IPS DF 19.7 (cell line): ENCODE results near the gene BOD1L1.

Source experiments
- DNase-seq: peaks from one replicate; pipeline ENCODE4 v3.0.0-alpha.2; 2013; ENCODE audit warnings: low read depth, low spot score

Gene BOD1L1

DNA sequence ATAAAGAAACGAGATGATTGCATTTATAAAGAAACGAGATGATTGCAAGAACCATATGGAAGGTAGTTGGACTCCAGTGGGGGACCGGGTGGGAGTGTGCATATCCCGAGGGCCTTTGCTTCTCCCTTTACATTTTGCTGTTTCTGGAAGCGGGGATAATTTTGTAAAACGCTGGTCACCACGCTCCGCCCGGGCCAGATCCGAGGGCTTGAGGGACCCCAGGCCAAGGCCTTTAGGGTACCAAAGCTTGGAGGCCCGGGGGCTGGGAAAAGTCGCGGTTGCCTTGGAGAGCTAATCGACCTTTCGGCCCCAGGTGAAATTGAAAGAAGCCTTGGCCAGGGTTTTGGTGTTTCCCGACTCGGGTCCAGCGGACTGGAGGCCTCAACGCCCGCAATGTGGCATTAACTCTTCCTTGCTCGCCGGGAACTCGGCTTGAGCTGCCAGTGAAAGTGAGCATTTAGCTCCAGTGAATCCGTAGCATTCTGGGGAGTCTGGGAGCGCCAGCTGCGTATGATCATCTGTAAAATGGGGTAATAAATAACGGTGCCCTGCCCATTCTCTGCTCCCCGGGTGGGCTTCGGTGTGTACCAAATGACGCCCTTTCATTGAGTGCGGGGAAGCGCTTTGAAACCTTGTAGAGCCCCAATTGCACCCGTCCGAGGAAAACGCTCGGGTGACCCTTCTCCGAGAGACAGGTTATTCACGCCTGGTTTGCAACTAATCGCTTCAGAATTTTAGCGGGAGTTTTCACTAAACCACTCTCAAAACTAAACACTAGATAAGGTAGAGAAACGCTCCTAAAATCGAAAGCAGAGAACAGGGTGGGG, 87.7 kb downstream of the BOD1L1 start:
- DNase-seq = no peak

DNA sequence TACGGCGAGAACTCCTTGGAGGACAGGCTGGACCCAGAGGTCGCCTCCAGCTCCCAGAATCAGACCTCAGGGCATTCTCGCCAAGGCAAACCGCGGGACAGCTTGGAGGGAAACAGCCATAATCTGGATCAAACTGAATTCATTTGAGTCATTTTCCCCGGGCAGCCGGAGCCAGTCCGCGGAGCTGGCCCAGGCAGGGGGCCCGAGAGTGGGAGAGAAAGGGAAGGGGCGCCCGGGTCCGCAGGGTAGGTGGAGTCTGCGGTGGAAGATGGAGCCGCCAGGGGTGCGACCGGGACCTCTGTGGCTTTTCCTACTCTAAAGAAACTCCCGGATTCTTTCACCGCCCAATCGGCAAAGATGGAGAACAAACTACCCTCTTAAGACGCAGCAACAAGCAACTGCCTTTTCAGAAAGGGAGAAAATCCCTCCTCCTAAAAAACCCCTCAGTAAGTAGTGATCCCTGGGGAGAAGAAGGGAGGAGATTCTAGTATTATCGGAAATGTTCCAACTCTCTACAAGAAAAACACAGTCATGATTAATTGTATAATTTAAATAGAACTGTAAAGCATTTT, 88.4 kb downstream of the BOD1L1 start:
- DNase-seq = no peak

DNA sequence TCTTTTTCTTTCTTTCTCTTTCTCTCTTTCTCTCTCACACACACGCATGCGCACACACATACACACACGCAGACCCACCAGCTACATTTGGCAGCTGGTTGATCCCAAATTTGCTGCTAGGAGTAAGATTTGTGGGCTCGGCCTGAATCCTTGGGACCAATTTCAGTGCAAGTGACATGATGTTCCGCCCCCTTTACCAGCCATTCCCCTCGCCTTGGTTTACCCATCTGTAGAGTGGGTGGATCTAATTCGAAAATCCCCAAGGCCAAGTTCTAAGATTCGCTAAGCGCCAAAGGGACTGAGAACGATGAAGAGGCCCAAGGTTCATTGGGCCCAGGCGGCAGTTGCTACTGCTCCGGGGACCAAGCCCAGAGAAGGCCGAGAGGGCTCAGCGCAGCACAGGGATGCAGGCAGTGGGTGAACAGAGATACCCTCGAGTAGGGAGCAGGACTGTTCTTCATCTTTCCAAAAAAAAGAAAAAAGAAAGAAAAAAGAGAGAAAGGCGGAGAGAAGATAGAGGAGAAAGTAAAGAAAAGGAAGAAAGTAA, 89.0 kb downstream of the BOD1L1 start:
- DNase-seq = no peak

DNA sequence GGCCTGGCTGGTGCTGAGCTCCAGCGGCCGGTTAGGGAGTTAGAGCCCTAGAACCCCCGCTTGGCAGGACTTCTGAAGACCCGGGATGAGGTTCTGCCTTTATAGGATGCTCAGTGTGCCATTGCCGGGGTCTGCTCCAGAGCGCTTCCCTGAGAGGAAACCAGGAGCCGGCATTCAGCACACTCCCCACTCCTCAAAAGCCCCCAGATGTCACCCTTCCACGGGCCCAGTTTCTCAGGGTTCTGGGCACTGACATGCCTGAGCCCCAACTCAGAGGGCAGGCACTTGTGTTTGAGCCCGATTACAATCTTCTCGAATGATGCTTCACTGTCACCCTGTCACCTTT, 89.7 kb downstream of the BOD1L1 start:
- DNase-seq = no peak

DNA sequence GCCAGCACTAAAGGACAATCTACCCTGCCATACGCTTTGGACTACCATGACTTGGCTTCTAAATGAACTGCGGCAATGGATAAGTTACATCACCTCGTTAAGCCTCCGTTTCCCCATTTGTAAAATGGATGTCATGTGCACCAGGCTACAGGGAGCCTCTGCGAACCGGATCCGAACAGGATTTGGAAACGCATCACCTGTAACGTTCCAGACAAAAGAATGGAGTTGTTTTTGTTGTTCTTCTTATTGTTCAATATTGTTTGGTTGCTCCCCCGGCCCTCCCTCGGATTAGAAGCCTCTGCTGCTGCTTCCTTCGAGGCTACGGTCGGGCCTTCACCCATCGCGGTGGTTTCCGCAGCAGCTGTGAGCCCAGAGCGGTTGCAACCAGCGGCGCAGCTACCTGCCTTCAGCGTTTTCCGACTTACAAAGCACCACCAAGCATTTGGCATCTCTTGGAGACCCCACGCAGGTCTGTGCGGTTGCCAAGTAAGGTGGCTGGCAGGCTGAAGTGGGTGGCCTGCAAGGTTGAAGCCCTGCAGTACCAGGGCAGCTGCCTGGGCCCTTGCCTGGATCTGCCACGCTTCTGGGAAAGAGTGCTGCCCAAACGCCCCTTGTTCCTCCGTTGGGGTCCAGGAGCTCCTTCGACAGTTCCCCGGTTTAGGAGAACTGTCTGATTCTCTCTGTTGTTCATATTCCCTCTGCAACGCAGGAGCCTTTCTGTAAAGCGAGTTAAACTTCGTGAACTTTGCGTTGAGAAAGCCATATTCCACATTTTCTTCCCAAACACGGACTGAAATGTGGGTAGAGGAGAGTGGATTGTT, 90.3 kb downstream of the BOD1L1 start:
- no peak for DNase-seq

DNA sequence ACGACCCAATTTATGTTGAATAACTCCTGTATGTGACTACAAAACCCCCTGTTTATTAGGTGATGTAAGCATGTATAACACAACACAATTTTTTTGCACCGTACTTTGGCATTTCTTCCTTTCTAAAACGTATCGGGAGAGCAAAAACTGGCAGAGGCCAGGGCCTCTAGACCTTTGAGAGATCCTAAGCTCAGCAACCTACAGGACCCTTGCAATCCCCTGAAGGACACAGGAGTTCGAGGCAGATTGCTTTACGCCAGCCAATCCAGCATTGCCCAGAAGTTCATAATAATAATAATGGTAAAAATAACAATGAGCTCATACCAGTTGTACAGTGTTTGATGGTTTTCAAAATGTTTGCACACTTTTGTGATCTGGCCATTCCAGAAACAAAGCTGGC, 90.9 kb downstream of the BOD1L1 start:
- DNase-seq = no peak

DNA sequence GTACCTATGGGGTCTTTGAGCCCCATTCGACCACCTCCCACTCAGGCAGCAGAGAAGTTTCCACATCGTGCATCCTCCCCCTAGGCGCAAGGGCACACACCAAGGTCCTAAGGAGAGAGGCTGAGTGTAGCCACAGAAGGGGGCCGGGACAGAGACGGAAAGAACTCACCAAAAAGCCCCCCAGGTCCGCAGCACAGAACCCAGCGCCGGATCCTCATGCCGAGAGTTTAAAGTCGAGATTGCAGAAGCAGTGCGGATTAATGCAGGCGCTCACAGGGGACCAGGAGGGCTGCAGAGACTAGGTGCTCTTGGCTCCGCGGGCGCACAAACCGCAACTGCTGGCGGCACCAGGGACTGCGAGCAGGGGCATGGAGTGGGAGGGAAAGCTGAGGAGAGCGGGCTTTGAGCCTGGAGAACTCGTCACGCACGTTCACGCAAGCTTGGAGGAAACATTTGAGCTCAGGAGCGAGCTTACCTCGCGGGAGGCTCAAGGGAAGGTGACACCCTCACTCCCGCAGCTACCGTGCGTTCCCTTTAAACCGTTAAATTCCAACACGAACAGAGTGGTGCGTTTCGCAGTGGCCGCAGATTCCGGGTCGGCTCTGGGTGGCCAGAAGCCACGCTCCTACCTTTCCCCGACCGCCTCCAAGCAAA, 91.7 kb downstream of the BOD1L1 start:
- DNase-seq = no peak

DNA sequence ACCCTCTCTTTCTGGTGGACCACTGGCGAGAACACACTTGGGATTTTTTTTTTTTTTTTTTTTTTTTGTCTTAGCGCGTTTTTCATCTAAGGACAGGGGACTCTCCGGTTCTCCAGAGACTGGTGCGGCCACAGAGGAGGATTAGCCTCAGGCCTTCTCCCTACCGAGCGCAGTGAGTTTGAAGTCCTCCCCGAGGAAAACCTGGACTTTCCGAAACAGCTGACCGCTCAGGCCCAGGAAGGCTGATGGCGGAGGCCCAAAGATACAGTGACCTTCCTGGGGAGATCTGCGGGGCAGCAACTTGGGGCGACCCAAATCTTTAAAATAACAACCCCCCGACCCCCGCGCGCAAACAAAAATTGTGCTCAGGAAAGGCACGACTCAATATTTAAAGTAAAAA, 92.4 kb downstream of the BOD1L1 start:
- DNase-seq = no peak

DNA sequence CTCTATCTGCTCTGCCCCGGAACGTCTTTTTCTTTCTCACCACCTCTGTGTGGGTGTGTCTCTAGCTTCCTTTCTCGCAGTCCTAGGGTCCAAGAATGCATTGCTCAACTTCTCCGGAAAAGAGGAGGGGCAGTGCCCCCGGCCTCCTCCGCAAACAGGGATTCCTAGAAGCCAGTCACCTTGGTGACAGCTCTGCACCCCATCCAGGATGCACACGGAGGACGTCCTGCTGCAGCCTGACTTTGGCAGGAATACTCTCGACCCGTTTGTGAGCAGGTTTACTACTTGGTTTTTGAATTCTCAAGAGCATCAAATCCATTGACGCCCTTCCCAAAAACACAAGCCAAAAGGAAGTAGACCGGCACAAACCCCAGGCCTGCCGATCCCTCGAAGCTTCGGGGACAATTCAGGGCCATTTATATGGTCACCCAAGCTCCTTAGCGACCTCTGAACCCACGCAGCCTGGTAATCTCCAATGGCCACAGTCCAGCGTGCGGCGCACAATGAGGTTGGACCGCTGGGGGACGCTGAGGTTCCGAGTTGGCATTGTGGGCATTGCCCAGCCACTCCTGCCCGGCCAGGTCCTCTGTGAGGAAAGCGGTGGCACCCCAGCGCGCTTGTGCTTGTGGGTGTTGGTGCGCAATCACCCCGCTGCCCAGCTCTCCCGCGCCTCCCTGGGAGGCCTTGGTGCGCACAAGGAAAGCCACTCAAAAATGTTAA, 93.0 kb downstream of the BOD1L1 start:
- DNase-seq = no peak

DNA sequence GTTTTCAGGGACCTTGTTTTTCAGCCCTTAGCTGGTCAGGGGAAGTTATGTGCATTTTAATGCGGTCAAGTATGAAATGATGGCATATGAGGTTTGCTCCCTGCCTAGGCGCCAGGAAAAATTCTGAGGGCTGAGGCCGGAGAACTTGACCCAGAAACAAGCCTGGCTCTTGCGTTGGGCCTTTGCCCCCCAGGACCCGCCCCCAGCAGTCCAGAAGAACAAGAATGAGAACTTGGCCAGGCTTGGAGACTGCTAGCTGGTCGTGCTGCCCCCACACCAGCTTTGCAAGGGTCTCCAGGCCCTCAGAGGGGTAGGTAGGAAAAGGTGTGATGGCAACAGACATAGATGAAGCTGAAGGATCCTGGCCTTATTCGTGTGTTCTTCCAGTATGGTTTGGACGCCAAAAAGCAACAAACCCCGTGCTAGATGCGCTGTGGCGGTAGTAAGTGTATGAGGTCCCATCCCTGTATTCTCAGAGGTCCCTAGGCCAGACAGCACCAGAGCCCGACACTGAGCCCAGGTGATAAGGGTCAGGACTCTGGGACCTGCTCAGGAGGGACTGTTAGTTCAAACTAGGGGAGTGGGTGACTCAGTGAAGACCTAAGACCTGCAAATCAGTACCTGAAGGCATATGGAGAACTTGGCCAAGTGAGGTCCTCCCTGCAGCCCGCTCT, 93.7 kb downstream of the BOD1L1 start:
- DNase-seq = no peak

DNA sequence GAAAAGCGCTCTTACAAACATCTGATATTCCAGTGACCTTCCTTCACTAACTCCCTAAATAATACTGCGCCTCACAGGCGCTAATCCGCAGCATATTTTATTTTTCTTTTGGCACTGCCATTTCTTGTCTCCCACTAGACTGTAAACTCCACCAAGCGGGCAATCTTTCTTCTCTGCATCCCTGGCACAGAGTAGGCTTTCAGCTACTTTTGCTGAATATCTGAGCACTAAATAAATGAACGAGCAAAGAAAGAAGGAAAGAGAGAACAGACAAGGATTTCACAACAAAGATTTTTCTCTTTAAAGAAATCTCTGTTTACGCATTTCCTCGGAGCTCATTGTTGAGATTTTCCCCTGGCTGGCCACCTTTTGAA, 95.9 kb downstream of the BOD1L1 start:
- DNase-seq = no peak

DNA sequence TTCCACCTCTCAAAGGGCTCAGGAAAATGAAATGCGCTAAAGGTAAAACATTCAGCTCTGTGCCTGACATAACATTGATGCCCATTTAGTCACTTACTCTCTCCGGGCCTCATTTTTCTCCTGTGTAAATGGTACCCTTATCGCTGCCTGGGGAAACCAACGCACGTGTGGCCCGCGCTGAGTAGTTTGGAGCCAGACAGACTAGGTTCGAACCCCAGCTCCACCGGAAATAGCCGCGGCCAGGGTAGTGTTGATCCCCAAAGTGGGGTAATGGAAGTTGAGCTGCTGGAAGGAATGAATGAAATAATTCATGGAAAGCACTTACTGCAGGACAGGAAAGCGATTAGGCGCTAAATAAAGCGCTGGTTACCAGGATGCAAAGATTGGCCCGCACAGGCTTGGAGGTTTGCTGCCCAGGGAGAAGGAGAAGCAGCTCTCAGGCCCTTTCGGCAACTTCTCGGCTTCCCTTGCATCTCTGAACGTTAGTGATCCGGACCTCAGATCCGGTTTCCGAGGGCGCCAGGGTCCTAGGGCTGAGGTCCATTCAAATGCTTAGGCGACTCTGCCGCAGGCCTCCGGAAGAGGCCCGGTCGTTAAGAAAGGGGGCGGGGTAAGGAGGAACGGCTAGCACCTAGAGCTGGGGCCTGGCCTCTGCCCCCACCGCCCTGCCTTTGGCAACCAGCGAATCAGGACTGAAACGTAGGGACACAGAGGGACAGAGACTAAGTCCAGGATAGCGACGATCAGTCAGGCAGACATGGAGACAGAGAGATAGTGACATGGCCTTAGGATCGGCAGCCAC, 96.5 kb downstream of the BOD1L1 start:
- no peak for DNase-seq

DNA sequence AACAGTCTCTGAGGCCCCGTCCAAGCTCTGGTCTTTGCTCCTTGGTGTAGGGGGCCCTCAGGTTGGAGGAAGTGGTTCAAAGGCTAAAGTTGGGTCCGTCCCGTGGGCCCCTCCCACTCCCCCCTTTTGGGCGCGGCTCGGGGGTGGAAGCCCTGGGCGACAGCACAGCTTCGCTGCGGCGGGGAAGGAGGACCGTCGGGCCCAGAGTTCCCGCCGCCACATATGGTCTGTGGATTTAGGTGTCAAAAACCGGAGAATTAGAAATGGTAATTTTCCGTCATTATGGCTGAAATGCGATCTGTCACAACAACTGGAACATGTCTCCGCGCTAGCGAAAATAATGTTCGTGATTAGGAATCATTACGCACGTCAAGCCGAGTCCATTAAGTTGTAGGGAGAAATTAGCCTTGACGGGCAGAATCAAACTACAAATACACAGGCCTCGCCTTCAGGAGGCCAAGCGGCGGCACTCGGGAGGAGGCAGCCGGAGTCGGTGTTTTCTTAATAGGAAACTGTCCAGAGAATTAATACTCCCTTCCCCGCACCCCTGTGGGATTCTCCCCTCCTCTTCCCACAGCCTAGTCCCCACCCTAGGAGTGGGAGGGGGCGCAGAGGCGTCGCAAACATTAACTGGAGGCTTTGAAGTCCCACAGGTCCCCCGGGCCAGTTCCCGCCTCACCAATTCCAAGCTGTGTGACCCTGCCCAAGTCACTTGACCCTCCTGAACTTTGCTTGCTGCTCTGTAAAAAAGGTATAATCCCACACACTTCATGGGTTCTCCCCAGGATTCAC, 98.2 kb downstream of the BOD1L1 start:
- DNase-seq = no peak

DNA sequence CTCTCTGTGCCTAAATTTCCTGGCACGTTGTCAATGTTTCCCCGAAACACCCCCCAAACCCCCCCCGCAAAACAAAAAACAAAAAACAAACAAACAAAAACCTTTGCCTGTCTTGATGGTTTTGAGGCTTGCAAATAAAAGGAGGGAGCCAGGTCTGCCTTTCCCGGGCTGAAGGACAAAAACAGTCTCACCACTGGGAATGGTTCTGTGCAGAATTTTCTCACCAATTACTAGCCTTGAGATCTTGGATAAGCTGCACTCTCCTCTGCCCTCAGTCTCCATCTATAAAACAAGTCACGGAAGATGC, 98.8 kb downstream of the BOD1L1 start:
- DNase-seq = no peak

DNA sequence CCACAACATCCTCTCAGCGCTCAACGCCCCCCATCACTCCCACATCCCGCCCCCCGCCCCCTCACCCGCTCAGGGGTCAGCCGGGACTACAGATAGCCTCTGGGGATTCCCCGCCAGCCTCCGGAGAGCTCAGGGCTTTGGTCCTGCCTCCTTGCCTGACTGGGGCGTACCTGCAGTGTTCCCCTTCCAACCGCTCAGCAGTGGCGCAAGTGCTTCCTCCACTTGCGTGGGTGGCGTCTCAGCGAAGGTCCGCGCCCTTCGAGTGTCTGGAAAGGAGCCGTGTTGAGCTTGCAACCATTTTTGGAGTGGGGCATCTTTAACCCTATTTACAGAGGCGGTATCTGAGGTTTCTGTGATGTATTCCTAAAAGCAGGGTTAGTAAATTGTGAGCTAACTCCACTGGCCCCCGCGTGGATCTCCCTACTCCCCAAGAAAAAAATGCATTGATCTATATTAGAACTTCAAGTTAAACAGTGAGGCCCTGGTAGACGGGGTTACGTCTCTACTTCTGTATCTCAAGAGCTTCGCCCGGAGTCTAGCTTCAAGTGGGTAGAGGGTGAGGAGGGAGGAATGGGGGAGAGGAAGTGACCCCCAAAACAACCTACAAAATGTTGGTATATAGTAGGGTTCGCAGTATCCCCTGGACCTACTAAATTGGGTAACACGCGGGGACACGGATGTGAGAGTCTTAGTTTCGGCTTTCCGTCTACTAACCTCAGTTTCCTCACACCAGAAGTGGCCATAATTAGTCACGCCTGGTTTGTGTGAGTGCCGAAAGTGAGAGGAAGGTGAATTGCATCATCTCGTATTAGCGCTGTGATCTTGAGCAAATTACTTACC, 99.3 kb downstream of the BOD1L1 start:
- DNase-seq = no peak

DNA sequence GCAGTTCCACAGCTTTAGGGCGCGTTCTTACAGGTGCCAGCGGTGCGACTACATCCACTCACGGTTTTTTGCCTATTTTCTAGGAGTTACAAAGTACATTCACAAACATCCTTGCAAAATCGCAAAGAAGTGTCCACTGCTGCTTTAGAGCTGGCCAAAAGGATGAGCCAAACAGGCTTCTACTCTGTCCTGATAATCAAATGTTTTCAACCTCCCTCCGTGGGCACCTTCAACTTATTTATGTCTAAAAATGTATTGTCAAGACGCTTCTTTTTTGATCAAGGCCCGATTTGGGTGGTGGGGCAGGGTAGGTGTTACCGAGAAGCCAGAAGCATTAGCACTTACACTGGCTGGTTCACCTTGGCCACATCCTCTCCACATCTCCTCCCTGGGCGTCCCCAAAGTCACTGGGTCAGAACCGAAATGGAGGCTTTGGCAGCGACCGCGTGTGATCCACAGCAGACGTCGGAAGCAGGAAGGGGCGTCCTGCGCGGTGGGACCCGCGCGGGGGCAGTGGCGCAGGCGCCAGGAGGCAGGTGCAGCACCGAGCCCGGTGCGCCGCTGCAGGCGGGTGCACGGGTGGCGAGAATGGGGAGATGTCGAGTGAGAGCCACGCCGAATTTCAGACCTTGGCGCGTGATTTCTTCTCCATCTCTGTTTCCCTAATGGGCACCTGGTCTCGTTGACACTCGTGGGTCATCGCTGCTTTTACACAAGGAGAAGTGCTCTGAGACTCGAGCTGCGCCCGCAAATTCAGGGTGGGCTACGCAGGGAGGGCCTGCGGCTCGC, 100.1 kb downstream of the BOD1L1 start:
- DNase-seq = no peak

DNA sequence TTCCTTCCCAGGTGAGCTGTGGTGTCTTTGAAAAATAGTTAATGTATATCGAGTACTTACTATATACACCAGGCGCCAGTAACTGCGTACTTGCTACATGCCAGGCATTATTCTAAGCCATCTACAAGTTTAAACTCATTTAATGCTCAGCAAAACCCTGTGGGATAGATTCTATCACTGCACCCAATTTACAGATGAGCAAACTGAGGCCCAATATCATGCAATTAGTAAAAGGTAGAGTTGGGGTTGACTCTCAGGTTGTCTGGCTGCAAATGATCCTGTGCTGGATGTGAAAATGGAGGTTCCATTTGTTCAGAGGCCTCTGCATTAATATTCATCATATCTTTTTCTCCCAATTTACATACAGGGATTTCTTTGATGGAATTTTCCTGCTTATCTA, 100.9 kb downstream of the BOD1L1 start:
- DNase-seq = no peak
